Measurements from ENCODE around the gene NCBP3.
A peak's percentile ranks its signal among the peaks of the same experiment; 100 is the strongest.

NCBP3 gene, protein sequence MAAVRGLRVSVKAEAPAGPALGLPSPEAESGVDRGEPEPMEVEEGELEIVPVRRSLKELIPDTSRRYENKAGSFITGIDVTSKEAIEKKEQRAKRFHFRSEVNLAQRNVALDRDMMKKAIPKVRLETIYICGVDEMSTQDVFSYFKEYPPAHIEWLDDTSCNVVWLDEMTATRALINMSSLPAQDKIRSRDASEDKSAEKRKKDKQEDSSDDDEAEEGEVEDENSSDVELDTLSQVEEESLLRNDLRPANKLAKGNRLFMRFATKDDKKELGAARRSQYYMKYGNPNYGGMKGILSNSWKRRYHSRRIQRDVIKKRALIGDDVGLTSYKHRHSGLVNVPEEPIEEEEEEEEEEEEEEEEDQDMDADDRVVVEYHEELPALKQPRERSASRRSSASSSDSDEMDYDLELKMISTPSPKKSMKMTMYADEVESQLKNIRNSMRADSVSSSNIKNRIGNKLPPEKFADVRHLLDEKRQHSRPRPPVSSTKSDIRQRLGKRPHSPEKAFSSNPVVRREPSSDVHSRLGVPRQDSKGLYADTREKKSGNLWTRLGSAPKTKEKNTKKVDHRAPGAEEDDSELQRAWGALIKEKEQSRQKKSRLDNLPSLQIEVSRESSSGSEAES

DNA sequence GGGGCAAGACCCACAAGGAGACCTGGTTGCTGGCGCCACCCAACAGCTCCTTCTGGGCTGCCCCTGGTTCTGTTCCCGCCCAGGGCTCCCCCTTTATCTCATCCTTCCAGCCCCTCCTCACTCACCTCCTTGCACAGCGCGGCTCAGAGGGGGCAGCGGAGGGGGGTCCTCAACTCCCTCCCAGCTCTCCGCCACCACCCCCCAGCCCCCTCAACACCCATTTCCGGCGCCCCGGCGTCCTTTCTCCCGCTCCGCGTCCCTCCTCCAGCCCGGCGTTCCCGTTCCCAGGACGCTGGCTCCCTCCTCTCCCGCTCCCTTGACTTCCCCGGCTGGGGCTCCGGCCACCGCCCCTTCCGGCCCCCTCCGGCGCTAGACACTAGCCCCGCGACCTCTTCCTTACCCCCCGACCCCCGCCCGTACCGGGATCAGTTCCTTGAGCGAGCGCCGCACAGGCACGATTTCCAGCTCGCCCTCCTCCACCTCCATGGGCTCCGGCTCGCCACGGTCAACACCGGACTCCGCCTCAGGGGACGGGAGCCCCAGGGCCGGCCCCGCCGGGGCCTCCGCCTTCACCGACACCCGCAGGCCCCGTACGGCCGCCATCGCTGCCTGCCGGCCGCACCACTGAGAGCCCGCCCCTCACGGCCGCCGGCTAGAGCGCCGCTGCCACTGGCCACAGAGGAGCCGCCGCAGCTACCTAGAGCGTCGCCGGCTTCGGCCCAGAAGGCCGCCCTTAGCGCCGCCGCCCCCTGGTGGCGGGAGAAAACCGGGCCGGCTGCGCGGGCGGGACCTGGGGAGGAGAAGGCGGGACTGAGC is at the start of gene NCBP3:
TSS of gene NCBP3 (minus strand) at position 626 of the 816 bp plus-strand sequence. CDS start at position 603, 23 bp downstream.
- peak; percentile 76 to 78 for DNase-seq (ENCODE audit: low read depth in 2 of 2)

DNA sequence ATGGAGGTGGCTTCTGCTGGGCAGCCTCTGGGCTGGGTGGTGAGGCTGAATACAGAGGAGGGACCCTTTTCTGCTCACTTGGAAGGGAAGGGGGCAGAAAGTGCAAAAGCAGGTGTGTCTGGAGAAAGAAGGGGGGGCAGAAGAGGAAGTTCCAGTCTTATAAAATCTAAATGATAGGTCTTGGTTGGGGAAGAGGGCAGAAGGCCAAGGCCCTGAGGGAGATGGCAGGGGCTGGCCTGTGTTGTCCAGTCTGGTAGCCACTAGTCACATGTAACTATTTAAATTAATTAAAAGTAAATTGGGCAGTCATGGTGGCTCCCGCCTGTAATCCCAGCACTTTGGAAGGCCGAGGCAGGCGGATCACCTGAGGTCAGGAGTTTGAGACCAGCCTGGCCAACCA is 49.3 kb upstream of the NCBP3 start:
- DNase-seq (ENCODE audit: low read depth in 2 of 2), result no peak

DNA sequence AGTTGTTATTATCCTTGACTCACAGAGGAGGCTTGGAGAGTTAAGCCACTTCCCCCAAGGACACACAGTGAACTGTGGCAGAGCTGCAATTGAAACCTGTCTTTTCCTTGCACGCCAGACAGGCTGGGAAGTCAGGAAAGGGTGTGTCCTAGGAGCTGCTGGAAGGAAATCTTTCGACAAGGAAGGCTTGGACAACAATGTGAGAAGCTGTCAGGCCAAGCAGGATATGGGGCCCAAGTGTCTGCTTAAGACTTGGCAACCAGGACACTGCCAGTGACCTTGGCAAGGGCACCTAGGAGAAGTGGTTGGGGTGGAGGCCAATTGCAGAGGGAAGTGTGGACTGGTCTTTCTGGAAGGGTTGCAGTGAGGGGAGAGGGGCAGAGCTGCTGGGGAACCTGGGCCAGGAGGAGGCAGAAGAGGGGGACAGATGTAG is 48.9 kb upstream of the NCBP3 start:
- DNase-seq (ENCODE audit: low read depth in 2 of 2), result no peak

DNA sequence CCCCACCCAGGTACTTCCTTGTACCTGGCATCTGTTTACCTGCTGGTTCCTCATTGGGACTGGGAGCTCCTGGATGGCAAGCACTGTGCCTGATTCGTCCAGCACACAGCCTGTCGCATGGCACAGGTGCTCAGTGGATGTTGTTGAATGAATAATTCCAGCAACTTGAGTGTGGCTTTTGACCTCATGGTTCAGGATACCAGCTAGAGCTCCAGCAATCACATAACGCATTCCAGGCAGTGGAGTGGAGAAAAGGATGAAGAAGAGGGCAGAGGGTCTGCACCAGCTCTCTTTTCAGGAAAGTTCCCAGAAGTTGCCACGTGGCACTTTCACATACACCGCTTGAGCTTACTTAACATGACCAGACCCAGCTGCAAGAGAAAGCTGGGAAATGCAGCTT is 48.1 kb upstream of the NCBP3 start:
- no peak for DNase-seq (ENCODE audit: low read depth in 2 of 2)

DNA sequence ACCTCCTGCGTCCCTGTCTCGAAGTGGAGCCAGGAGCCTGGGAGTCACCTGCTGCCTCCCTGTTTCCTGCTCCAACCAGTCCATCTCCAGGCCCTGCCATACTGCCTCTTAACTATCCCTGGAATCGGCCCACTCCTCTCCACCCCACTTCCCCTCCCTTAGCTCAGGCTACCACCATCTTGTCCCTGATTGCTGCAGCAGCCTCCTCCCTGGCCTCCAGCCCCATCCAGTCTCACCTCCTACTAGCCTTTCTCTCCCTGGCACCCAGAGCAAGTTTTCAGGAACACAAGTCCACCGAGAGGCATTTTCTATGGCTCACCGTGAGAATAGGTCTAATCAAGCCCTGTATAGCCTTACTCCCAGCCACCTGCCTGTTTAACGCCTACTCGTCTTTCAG is 47.7 kb upstream of the NCBP3 start:
- no peak for DNase-seq (ENCODE audit: low read depth in 2 of 2)

DNA sequence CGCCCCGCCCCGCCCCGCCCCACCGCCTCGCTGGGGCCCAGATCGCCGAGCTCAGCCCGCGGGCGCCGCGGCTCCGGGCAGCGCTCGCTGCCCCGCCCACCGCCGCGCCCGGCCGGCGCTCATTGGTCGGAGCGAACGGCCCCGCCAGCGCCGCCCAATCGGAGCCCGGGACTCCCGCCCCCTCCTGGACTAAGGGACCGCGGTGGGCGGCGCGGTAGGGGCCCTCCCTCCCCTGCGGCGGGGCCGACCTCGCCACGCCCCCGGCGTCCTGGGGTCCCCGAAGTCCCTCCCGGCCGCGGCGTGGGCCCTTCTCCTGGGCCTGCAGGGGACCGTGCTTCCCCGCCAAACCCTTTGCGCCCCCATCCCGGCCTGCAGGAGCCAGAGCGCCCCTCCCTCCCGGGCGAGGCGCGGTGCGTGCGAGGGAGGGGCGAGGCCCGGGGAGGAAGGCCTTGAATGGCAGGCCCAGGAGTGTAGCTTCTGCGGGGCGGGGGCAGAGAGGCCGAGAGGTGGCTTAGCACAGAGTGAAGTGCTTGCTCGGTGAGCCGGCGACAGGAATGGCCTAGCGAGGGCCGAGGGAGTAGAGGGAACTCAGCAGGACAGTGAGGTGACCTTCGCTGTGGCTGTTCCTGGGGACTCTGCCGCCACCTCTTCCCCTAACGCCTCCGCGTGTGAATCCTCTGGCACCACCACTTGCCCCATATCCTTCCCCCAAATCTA is 47.1 kb upstream of the NCBP3 start, which contains the start of gene CAMKK1:
TSS of gene CAMKK1 (minus strand) at position 51 of the 717 bp plus-strand sequence. CDS start 7,366 bp downstream, outside the sequence.
- peak; percentile 69 for DNase-seq (ENCODE audit: low read depth in 2 of 2)

DNA sequence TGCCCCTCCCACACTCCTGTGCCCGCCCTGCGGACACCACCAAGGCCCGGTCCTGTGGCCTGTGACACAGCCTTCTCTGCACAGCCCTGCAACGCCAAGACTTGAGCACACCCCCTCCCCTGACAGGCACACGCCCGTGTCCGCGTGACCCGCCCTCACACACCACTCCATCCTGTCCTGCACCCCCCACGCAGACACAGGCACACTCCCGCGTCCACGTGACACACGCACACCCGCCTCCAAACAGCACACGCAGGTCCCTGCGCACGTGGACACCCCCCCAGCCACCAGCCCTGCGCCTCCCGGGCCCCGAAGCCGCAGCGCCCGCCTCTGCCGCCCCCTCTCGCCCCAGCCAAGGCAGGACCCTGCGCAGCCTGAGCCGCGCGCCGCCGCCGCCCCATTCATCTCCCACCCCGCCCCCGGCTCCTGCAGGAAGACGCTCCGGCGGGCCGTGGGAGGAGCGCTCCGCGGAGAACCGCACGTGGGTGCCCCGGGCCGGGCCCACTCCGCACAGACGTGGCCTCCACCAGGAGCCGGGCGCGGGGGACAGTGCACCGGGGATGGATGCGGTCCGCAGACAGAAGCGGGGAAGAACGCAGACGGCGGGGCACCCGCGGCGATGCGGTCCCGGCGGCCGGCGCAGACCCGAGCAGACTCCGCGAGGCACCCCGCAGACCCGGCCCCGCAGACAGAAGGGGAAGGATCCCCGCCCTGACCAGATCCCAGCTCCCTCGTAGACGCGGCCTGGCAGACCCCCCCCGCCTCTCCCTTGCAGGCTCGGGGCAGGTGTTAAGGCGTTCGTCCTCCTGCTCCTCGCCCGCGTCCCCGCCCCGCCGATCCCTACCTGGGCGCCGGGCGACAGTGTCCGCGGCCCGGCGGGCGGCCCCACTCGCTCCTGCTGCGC is 46.3 kb upstream of the NCBP3 start:
- DNase-seq (ENCODE audit: low read depth in 2 of 2), result peak; percentile 69 to 70

DNA sequence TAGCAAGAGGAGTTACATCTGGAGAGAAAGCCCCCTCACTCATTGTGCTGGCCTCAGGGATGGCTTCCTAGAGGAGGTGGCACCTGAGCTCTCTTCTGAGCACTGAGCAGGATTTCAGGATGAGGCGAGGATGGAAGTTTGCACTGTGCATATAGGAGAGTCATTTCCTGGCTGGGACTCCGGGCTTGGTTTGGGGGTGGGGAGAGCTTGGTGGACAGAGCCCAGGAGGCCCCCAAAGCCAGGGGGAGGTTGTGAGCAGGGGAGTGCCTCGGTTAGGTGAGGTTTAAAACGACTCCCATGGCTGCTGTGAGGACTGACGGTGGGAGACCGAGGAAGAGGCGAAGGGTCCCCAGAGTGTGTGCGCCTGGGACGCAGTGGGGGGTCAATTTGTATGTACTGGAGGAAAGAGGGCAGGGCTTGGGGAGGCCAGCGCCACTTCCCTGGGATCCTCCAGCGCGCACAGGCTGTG is 45.6 kb upstream of the NCBP3 start:
- DNase-seq (ENCODE audit: low read depth in 2 of 2), result no peak

DNA sequence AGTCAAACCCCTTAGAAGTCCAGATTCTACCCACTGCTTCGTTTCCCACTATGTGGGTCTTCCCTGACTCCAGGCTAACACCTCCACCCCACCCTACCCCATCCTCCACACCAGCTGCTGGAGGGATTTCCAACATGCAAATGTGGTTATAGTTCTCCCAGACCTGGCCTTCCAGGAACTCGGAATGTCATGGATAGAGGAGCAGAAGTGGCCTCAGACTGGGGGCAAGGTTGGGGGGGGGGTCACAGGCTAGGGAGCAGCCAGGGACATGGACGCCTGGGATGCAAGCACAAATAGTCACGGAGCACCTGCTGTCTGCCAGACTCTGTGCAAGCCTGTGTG is 44.8 kb upstream of the NCBP3 start:
- no peak for DNase-seq (ENCODE audit: low read depth in 2 of 2)

DNA sequence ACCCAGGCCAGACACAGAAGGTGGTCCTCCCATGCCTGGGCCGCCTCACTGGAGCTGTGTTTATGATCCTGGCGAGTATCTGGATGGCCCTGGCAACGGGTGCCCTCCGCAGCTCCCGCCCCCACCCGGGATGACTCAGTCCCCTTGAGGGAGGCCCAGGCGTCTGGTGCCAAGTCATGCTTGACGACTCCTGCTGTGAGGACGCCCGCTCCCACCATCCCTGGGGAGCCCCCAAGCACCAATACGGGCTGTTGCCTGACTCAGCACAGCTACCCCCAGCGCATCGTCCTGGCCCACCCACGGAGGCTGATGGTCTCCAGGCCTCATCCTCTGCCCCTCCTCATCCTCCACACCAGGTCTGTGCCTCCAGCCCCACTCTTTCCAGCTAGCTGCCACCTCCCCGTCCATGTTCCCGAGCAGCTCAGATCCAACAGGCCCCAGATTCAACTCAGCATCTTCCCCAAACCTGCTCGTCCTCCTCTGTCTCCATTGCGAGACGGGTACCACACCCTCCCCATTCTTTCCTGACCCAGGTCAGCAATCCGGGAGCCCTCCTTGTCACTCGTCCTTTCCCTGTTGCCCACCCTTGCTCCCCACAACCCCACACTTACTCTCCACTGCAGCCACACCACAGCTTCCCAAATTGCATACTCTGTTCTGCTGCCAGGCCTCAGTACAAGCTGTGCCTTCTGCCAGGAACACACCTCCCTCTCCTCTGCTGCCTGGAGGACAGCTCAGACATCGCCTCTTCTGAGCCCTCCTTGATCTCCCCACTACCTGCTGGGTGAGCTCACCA is 44.2 kb upstream of the NCBP3 start:
- DNase-seq (ENCODE audit: low read depth in 2 of 2), result no peak

DNA sequence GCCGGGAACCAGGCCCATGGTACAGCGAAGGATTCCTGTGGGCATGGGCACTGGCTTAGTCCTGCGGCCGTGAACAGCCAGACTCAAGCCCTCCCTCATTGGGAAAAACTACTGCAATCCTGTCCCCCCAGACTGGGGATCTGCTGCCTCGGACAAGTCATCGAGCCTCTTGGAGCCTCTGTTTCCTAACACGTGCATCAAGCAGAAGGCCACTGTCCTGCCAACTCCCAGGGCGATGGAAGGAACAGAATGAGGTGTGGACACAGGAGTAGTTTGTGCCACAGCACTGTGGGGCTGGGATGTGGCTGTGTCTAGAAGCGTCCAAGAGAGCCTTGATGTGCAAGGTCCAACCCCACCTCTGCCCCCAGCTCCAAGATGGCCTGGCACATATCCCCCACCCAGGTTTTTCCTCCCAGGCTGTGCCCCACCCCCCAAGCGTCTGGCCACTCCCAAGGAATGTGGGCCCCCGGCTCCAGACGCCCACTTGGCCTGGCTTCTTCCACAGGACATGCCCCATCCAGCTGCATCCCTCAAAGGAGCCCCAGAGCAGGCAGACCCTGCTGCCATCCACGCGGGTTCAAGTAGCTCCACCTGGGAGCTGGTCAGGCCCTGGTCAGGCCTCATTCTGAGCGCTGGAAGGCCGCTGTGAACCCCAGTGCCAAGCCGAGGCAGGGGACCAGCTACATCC is 43.4 kb upstream of the NCBP3 start:
- DNase-seq (ENCODE audit: low read depth in 2 of 2), result no peak

DNA sequence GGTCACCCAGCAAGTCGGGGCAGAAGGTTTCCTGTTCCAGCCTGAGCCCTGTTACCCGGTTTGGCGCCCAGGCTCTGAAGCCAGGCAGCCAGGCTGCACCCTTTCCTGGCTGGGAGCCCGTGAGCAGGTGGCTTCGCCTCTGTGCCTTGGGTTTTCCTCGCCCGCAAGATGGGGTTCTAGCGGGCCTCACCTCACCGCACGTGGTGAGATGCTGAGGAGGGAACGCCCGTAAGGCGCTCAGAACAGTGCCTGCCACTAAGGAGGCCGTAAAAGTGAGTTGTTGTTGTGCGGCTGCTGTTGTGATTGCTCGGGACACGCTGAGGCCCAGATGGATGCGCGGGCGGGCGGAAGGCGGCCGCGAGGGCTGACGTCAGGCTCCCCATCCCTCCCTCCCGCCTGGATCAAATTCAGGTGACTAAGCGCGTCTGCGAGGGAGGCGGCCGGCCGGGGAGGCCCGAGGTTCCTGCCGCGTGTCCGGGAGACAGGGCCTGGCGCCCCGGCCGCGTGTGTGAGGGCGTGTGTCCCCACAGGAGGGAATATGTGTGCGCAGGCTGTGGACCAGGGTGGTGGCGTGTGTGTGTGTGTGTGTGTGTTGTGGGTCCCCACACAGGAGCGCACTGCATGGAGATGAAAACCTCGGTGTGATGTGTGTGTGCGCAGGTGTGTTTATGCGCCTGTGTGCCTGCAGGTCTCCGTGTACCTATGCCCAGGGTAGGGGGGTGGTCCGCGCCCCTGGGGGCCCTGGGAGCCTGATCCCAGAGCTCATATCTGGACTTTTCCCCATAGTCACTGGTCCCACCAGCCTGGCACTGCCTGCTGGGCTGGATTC is 42.5 kb upstream of the NCBP3 start:
- DNase-seq (ENCODE audit: low read depth in 2 of 2), result no peak

DNA sequence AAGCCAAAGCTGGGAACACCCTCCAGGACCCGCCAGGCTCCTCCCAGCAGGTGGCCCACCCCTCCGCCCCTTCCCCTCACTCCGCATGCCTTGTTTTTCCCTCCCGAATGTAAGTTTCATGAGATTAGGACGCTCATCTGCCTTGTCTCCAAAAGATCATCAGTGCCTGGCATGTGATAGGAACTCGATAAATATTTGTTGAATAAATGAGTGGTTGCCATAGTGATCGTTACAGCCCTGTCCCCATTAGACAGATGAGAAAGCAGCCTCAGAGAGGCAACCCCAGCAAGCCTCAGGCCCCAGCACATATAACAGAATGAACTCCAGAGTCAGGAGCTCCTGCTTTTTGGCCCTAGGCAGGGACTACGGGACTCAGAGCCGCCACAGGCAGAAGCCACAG is 41.8 kb upstream of the NCBP3 start:
- no peak for DNase-seq (ENCODE audit: low read depth in 2 of 2)

DNA sequence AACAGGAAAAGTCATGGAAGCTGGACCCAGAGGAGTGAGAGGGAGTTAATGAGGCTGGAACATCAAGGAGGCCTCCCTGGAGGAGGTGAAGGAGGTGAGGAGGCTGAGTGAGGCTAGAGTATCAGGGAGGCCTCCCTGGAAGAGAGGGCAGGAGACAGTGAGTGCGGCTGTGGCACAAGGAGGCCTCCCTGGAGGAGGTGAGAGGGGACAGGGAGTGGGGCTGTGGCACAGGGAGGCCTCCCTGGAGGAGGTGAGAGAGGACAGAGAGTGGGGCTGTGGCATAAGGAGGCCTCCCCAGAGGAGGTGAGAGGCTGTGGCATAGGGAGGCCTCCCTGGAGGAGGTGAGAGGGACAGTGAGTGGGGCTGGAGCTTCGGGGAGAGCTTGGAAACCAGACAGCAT is 41.3 kb upstream of the NCBP3 start:
- no peak for DNase-seq (ENCODE audit: low read depth in 2 of 2)

DNA sequence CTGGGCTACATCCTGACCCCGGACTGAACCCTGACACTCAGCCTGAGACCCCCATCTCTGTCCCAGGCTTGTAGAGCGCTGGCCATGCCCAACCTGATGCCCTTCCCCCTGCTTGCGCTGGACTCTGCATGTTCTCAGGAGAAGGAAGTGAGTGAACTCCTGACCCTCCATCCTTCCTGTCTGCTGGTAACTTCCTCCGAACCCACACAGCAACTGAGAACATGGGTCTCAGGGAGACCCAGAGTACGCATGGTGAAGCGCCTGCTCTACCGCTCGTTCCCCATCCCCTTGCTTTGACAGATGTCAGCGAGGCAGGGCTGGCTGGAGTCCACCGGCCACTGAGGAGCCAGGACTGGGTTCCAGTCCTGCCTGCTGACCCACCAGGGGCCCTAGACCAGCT is 40.7 kb upstream of the NCBP3 start:
- DNase-seq (ENCODE audit: low read depth in 2 of 2), result no peak

DNA sequence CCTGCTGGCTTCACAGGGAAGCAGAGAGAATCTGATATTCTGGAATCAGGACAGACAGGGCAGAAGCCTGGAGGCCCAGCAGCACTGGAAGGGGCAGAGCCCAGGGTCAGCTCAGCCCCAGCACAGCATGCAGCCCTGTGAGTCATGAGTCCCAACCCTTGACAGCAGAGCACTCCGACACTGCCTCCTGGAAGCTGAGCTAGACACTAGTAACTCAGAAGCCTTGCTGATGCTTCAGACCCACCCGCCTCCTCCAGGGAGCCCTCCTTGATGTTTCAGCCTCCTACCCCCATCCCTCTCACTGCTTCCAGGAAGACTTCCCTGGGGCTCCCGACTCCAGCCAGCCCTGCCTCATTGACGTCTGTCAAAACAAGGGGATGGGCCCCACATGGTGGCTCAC is 39.9 kb upstream of the NCBP3 start:
- DNase-seq (ENCODE audit: low read depth in 2 of 2), result no peak

DNA sequence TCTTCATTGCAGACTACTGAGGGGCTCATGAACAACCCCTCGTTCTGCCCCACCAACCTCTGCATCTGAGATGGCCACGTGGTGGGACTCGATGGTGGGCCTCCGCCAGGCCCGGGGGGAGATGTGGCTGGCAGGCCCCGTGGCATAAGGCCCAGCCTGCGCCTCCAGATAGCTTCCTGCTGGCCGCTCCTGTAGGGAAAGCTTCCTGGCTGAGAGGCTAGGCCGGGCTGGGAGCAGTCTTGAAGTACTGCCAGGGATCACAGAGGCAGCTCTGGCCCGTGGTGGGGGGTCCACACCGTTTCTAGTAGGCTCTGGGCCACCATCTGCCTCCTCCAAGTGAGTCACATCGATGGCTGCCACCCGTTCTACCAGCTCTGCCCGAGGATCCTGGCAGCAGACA is 39.2 kb upstream of the NCBP3 start:
- no peak for DNase-seq (ENCODE audit: low read depth in 2 of 2)

DNA sequence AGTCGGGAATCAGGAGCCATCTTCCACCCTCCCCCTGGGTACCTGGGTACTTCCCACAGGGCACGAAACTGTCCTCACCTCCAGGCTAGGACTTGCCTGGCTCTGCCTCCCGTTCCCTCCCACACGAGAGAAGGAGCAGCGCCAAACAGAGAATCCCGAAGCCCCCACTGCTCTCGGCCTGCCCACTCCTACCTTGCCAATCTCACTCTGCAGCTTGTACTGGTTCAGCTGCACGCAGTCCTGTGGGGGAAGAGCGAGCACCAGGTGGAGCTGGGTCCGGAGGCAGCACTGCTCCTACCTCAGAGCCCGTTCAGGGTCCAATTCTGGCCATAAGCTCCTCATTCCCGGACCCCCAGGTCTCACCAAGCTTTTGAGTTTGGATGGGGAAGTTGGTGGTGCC is 38.1 kb upstream of the NCBP3 start:
- DNase-seq (ENCODE audit: low read depth in 2 of 2), result no peak

Measured in activated CD8-positive, alpha-beta memory T cell treated with anti-CD3 and anti-CD28 coated beads for 4 hours (primary cell).